WI38 (cell line): ENCODE results near the gene RFTN2.
A peak's percentile ranks its signal among the peaks of the same experiment; 100 is the strongest.

Source experiments
- H3K4me3 ChIP-seq: 2 replicates; pipeline ENCODE4 v1.5.1; 2011; ENCODE audit warnings: low read depth, mild to moderate bottlenecking, control low read depth, low read length
- TF ChIP-seq, protein P1 (sequence below): IDR thresholded peaks from 2 replicates; pipeline ENCODE4 v1.5.1; 2012; ENCODE audit warnings: low read depth, mild to moderate bottlenecking, control low read depth, low read length

RFTN2 gene

DNA sequence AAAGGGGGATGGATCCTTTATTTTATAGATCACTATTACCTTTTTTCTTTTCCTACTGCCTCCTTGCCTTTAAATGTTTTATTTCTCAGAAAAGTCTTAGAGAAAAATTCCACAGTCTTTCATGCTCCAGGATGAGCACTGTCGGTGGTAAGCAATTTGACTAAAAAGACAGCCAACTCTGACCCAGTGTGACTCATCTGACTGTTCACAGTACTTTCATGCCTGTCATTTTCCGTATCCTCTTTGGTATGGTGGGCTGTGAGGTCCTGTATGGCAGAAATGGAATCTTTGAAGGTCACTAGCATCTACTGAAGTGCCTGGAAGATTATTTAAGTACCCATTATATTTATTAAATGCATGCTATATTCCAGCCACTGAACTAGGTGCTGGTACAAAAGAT lies 2.1 kb upstream of the RFTN2 start:
- TF ChIP-seq, protein P1, sequence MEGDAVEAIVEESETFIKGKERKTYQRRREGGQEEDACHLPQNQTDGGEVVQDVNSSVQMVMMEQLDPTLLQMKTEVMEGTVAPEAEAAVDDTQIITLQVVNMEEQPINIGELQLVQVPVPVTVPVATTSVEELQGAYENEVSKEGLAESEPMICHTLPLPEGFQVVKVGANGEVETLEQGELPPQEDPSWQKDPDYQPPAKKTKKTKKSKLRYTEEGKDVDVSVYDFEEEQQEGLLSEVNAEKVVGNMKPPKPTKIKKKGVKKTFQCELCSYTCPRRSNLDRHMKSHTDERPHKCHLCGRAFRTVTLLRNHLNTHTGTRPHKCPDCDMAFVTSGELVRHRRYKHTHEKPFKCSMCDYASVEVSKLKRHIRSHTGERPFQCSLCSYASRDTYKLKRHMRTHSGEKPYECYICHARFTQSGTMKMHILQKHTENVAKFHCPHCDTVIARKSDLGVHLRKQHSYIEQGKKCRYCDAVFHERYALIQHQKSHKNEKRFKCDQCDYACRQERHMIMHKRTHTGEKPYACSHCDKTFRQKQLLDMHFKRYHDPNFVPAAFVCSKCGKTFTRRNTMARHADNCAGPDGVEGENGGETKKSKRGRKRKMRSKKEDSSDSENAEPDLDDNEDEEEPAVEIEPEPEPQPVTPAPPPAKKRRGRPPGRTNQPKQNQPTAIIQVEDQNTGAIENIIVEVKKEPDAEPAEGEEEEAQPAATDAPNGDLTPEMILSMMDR = no peak

DNA sequence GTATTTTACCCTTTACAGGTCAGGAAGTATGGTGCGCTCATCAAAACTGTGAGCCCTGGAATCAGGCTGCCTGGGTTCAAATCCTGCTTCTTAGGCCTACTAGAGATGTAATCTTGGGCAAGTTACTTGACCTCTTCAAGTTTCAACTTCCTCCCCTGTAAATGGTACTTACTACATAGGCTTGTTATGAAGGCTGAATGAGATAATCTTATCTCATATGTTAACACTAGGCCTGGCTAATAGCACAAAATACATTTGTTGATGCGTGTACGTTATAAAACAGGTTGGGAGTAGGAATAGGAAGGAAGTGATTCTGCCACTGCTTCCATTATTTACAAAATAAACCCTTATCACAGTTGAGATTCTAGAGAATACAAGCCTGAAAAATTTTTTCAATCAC lies 1.7 kb upstream of the RFTN2 start:
- TF ChIP-seq, protein P1 = no peak
- H3K4me3 ChIP-seq = no peak overlapping the region

More for the DNA sequence above, 2.1 kb upstream of the RFTN2 start:
- no peak overlapping the region for H3K4me3 ChIP-seq

DNA sequence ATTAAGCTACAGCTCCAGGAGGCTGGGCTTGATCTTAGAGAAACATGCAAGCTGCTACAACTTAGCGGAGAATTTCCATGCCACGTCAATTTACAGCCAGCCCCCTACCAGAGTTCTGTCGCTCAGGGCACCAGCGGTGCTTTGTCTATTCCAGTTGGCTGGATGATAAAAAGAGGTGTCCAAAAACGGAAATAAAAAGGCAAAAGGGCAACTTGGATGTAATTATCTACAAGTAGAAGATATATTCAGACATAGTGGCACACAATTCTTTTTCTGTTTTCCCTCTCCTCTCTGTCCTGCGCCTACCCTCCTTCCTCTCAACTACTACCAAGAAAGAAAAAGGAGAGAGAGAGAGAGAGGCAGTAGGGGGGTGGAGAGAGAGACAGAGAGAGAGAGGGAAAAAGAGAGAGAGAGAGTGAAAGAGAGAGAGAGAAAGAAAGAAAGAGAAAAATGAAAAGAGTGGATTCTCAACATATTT lies 363 bp upstream of the RFTN2 start:
- peak overlapping the region; percentile 53 for H3K4me3 ChIP-seq
- TF ChIP-seq, protein P1 = no peak

DNA sequence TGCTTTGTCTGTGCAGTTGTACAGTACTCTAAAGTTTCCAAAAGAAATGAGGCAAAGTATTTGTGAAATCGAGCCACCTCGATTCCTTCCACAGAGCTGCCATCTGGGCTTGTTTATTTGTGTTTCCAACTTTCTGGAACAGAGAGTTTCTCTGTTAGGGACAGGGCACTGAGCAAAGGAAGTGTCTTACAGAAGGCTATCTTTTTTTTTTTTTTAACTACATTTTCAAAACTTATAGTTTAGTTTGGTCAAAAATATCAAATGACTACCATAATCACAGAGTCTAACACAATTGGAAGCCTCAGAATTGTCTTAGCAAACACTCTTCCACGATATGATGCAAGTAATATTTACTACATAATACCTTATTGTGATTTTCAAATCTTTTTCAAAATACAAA lies 796 bp downstream of the RFTN2 start:
- H3K4me3 ChIP-seq = peak overlapping the region; percentile 53
- TF ChIP-seq, protein P1 = no peak

DNA sequence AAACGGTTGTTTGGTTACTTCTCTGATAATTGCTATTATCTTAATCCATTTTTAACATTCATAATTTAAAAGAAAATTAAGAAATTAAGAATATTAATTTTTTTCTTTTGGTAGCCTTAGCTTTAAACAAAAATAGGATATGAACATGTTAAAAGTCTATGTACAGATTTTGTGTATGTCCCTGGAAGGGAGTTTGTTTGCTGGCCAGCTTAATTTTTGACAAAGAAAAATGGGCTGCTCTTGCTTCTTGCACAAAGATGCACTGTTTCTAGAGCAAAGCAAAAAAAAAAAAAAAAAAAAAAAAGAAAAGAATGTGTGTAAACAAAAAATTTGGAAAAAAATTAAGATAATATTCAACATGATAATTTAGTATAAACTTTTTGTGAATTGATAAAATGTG lies 1.3 kb downstream of the RFTN2 start:
- H3K4me3 ChIP-seq = peak overlapping the region; percentile 53
- TF ChIP-seq, protein P1 = no peak

DNA sequence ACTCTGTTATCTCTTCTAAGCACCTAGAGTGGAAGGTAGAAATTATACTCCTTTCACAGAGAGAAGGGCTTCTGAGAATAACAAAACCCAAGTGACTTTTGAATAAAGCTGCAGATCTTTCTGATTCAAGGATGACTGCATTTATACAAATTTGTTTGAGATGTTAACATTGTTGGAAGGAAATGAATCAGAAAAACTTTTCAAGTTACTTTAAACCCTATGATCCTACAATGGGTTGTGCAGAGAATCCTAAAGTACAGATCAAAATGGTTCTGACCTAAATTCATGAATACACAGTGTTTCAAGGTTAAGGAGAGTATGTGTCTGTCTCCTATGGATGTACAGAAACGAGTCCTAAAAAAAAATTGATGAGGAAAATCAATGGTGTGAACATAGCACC lies 1.8 kb downstream of the RFTN2 start:
- peak overlapping the region; percentile 53 for H3K4me3 ChIP-seq

DNA sequence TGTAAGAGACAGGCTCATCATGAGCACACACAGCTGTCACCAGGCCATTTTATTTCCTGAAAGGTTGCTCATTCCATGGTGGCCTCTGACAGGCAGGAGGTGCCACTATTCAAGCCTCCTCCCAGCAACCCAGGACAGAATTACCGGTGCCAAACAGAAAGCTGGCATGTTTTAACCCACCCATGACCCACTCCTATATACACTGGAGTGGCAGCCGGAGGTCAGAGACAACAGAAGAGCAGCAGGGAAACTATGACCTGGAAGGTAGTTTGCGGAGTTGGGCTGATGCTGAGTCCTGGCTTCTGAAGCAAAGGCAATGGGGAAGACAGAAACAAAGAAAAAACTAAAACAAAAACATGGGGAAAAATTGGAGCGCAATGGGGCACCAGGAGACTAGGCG lies 2.3 kb downstream of the RFTN2 start:
- TF ChIP-seq, protein P1 = no peak
- peak overlapping the region; percentile 53 for H3K4me3 ChIP-seq

More for the DNA sequence above, 1.8 kb downstream of the RFTN2 start:
- TF ChIP-seq, protein P1 = no peak
